Right atrium auricular region (tissue), 2 donors: Measurements from ENCODE around the gene CCDC83. TPM values are rescaled to one million over a fixed set of nuclear protein-coding genes. Genes with fewer than 3 reads are reported as not detected.

Source experiments
- DNase-seq: peaks from one replicate; pipeline ENCODE4 v3.0.0-alpha.2; 2019; ENCODE audit warnings: low spot score
- H3K27ac ChIP-seq, 2 donors: fragments of 200-600 bp; sonication (generic); 1 replicate in 1 of 2; 2 replicates in 1 of 2; pipeline ENCODE4 v1.5.1; 2016 to 2019
- H3K27me3 ChIP-seq, 2 donors: fragments of 200-600 bp; sonication (generic); one replicate each; pipeline versions ENCODE4 v1.5.1 to v1.6.0; 2017 to 2019
- H3K36me3 ChIP-seq: fragments of 200-600 bp; sonication (generic); one replicate; pipeline ENCODE4 v1.5.1; 2016
- H3K4me1 ChIP-seq, 2 donors: fragments of 200-600 bp; sonication (generic); one replicate each; pipeline versions ENCODE4 v1.5.1 to v1.6.0; 2017 to 2019
- H3K4me3 ChIP-seq, 2 donors: fragments of 200-600 bp; sonication (generic); 1 replicate in 1 of 2; 2 replicates in 1 of 2; pipeline ENCODE4 v1.5.1; 2017 to 2019; ENCODE audit warnings: mild to moderate bottlenecking in 1 of 2, moderate library complexity in 1 of 2
- H3K9me3 ChIP-seq, 2 donors: fragments of 200-600 bp; sonication (generic); one replicate each; pipeline ENCODE4 v1.5.1; 2019
- total RNA-seq, 2 donors: library from RNA; depleted of rRNA; stranded (reverse); fragments of >200 nt; gene quantifications; one replicate each; pipeline ENCODE4 v1.1.0, GENCODE V29; 2016
- TF ChIP-seq, protein P1 (sequence below), 2 donors: fragments of 200-600 bp; sonication (generic); IDR thresholded peaks; one replicate each; pipeline ENCODE4 v1.5.1; 2019; ENCODE audit warnings: antibody characterized with exemption in 2 of 2

Gene CCDC83
- total RNA-seq, 2 donors from 2014 or later: not detected

DNA sequence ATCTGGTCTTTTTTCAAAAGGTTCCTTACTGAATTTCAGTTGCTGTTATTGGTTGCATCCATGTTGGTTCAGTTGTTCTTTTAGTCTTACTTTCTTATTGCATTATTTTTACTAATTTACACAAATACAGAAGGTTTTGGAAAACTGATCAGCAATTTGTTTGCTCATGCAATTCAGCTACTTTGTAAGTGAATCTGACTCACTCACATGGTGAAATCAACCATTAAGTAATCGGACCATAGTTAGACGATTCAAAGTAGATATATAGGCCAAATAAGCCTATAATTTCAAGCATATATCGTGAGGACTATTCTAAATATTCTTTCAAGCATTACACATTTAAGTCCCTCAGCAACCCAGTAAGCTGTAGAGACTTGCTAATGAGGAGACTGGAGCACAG, 41.7 kb downstream of the CCDC83 start:
- Histone ChIP-seq H3K36me3 (no peaks in the 10 kb centered on the region), H3K4me1 (no peaks in the 10 kb centered on the region), H3K9me3 (no peaks in the 10 kb centered on the region), H3K4me3 (no peak overlapping the region), H3K27me3 (no peaks in the 10 kb centered on the region), H3K27ac (no peak overlapping the region)
- no peak for DNase-seq
- TF ChIP-seq, protein P1, sequence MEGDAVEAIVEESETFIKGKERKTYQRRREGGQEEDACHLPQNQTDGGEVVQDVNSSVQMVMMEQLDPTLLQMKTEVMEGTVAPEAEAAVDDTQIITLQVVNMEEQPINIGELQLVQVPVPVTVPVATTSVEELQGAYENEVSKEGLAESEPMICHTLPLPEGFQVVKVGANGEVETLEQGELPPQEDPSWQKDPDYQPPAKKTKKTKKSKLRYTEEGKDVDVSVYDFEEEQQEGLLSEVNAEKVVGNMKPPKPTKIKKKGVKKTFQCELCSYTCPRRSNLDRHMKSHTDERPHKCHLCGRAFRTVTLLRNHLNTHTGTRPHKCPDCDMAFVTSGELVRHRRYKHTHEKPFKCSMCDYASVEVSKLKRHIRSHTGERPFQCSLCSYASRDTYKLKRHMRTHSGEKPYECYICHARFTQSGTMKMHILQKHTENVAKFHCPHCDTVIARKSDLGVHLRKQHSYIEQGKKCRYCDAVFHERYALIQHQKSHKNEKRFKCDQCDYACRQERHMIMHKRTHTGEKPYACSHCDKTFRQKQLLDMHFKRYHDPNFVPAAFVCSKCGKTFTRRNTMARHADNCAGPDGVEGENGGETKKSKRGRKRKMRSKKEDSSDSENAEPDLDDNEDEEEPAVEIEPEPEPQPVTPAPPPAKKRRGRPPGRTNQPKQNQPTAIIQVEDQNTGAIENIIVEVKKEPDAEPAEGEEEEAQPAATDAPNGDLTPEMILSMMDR (IDR thresholded peaks at IDR 0.05): no peak

DNA sequence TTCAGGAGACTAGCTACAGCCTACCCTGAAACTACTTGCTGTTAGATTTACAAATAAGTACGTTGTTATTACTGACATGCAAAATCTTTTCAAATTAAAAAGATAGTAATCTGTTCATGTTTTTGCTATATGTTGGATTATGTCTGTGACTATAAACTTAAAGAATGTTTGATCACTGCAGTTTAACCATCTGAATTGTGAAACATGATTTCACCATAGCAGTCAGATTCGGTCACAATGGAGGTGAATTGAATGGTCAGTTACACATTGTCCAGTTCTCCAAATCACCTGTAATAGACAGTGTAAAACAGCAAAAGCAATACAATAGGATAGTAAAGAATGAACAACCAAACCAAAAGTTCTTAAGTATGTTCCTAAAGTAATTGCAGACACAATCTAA, 43.3 kb downstream of the CCDC83 start:
- H3K4me1 ChIP-seq: no peaks in the 10 kb centered on the region
- no peak overlapping the region for H3K27ac ChIP-seq

DNA sequence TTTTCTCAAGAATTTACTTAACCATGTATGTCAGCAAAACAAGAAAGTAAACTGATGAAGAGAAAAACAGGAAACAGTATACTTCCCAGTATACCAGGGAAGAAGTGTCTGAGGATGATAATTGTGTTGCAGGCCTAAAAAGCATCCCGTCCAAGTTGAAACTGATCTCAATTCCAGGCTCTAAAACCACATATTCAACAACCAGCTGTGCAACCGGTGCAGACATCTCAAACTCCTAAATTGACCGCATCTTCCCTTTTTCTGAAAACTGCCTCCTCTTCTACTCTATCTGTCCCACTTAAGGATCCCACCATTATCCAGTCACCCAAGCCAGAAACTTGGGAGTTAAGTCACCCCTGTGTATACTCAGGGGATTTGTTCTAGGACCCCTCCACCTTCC, 47.2 kb downstream of the CCDC83 start:
- no peaks in the 10 kb centered on the region for H3K4me1 ChIP-seq
- H3K36me3 ChIP-seq: no peaks in the 10 kb centered on the region
- TF ChIP-seq, protein P1 (IDR thresholded peaks at IDR 0.05): no peak
- no peak for DNase-seq
- no peaks in the 10 kb centered on the region for H3K9me3 ChIP-seq
- no peak overlapping the region for H3K27ac ChIP-seq
- H3K4me3 ChIP-seq: no peak overlapping the region
- no peaks in the 10 kb centered on the region for H3K27me3 ChIP-seq

More for the DNA sequence above, 43.3 kb downstream of the CCDC83 start:
- H3K27me3 ChIP-seq: no peaks in the 10 kb centered on the region
- no peaks in the 10 kb centered on the region for H3K36me3 ChIP-seq
- H3K4me3 ChIP-seq: no peak overlapping the region
- TF ChIP-seq, protein P1 (IDR thresholded peaks at IDR 0.05): no peak
- H3K9me3 ChIP-seq: no peaks in the 10 kb centered on the region
- DNase-seq: no peak

DNA sequence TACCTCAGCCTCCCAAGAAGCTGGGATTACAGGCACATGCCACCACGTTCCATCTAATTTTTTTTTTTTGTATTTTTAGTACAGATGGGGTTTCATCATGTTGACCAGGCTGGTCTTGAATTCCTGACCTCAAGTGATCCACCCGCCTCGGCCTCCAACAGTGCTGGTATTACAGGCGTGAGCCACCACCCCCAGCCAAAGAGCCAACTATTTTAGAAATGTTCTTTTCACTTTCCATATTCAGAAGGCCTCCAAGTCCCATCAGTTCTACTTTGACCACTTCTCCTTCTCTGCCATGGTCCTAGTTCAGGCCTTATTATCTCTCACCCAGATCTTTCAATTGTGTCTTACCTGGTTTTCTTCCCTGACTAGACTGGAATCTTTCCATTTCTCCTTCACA, 48.2 kb downstream of the CCDC83 start:
- no peaks in the 10 kb centered on the region for H3K36me3 ChIP-seq
- H3K27ac ChIP-seq: no peak overlapping the region
- no peak for DNase-seq
- no peaks in the 10 kb centered on the region for H3K4me1 ChIP-seq
- H3K9me3 ChIP-seq: no peaks in the 10 kb centered on the region
- no peaks in the 10 kb centered on the region for H3K27me3 ChIP-seq
- TF ChIP-seq, protein P1 (IDR thresholded peaks at IDR 0.05): no peak
- no peak overlapping the region for H3K4me3 ChIP-seq

DNA sequence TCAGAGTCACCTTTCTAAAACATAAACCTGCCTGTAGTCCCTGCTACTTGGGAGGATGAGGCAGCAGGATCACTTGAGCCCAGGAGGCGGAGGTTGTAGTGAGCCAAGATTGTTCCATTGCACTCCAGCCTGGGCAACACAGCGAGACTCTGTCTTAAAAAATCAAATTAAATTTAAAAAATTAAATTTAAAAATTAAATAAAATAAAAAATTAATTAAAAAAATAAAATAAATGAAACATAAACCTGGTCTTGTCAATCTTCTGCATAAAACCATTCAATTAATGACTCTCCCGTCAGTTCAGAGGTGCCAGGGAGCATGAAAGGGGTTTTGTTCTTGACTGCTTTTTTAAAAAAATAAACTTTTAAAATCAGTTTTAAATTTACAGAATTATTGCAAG, 48.6 kb downstream of the CCDC83 start:
- no peak for DNase-seq
- Histone ChIP-seq H3K9me3 (no peaks in the 10 kb centered on the region), H3K4me1 (no peaks in the 10 kb centered on the region), H3K27ac (no peak overlapping the region), H3K36me3 (no peaks in the 10 kb centered on the region), H3K4me3 (no peak overlapping the region), H3K27me3 (no peaks in the 10 kb centered on the region)
- TF ChIP-seq, protein P1 (IDR thresholded peaks at IDR 0.05): no peak

DNA sequence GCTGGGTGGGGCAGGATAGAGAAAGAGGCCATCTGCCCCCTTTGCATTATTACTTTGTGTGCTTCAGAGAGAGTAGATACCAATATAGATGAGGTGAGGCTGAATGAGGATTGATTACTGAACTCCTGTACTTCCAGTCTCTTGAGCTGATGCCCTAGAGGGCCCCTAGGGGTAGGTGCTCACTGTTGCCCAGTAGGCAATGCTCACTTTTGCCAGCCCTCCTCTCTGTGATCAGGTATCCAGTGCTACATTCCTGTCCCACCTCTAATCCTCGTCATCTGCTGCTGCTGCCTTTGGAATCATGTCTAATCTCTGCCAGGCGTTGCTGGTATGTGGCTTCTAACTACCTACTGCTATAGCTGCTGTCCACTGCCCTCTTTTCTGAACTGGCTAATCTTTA, 57.2 kb downstream of the CCDC83 start:
- Histone ChIP-seq H3K4me1 (no peaks in the 10 kb centered on the region), H3K9me3 (peaks cover 0 to 3% of the 10 kb centered on the region in 2 donors)
- TF ChIP-seq, protein P1 (IDR thresholded peaks at IDR 0.05): no peak

More for the DNA sequence above, 57.2 kb downstream of the CCDC83 start:
- no peaks in the 10 kb centered on the region for H3K27me3 ChIP-seq
- DNase-seq: no peak
- no peaks in the 10 kb centered on the region for H3K36me3 ChIP-seq
- no peak overlapping the region for H3K4me3 ChIP-seq
- no peak overlapping the region for H3K27ac ChIP-seq
